ENCODE results near the gene MFF. TPM values are rescaled to one million over a fixed set of nuclear protein-coding genes. Genes with fewer than 3 reads are reported as not detected.
"Not testable (repeated sequence)": the region's sequence is repeated elsewhere in the genome, so short reads cannot be mapped to it uniquely, and the experiment has no call there.

Gene MFF
- total RNA-seq, 1 donor from 2014 or later, result 101 TPM

DNA sequence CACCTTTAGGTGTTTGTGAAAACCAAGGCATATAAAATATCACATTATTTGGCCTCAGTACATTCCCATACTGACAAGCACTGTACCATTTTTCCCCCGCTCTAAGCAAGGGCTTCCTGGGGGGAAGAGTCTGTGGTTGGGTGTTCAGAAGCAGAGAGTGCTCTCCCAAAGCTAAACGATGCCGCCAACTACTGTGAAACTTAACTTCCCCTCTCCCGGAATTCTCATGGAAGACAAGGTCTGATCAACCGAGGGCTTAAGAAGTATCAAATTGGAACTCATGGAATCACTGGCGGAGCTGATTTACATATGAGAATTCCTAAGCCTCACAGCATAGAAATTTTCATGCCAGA, 433 bp upstream of the MFF start:
- ATAC-seq (peak; percentile 39), DNase-seq (no peak)
- intact Hi-C loops (cut with micrococcal nuclease), result no loop called here

DNA sequence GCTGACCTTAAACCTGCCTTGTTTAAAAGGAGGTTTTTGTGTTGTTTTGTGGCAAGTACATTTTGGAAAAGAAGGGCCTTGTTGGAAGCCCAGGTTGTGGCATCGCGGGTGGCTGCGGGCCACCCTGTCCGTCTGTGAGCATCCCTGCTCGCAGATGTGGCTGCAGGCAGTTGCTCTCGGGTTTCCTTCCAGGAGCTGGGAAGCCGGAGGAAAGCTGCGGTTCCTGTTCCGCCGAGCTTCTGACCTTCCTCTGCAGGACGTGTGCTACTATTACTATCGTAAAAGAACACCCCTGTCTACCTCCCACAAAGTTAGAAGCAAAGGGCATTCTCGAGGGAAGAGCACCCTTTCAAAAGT, 766 bp downstream of the MFF start:
- intact Hi-C loops (cut with micrococcal nuclease), result no loop called here
- peak; percentile 33 for DNase-seq
- ATAC-seq, result peak; percentile 58

GRCh38 chr2:227326783-227327182, 1.7 kb downstream of the MFF start:
- ATAC-seq (no peak), DNase-seq (no peak)
- intact Hi-C loops (cut with micrococcal nuclease), result no loop called here

- DNase-seq (no peak), ATAC-seq (no peak)
- intact Hi-C loops (cut with micrococcal nuclease), result no loop called here
Observed at GRCh38 chr2:227335713-227336112, 10.7 kb downstream of the MFF start.

DNA sequence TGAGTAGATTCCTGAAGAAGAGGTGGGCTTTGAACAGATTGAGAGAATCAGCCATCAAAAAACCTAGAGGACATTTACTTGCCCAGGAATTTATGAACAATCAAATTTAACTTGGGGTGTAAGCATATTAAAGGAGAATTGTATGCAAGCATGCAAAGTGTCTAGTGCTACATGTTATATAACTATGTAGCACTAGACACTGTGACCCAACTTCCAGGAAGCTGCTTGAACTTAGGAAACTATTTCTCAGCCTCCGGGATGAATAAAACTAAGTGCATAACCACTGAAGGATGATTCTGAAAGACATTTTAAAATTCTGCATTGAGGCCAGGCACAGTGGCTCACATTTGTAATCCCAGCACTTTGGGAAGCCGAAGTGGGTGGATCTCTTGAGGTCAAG, 12.4 kb downstream of the MFF start:
- intact Hi-C loops (cut with micrococcal nuclease), result no loop called here
- ATAC-seq, result no peak
- no peak for DNase-seq

- intact Hi-C loops (cut with micrococcal nuclease), result no loop called here
- no peak for DNase-seq
- no peak for ATAC-seq
Observed at GRCh38 chr2:227339098-227339599, 14.1 kb downstream of the MFF start.

- intact Hi-C loops (cut with micrococcal nuclease), result no loop called here
- DNase-seq, result no peak
- ATAC-seq, result no peak
Observed at GRCh38 chr2:227340106-227340505, 15.1 kb downstream of the MFF start.

- intact Hi-C loops (cut with micrococcal nuclease), result no loop called here
- ATAC-seq, result no peak
- DNase-seq, result no peak
Observed at GRCh38 chr2:227341553-227341952, 16.5 kb downstream of the MFF start.

DNA sequence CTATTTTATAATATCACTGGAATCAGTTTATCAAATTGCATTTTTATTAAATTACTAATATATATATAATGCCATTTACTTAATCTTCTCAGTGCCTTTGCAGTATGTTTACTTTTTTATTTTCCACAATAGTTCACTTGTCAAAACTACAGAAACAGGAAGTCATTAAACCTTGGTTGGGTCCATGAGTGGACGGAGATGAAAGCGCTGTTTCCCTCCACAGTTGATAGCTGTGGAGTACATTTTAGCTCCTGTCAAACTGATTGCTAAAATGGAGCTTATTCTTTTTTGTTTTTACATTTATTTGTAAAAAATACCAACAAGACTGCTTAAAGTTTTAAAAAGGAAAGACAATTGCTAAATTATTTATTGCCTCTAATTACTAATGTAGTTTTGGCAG, 19.2 kb downstream of the MFF start:
- DNase-seq (no peak), ATAC-seq (no peak)
- intact Hi-C loops (cut with micrococcal nuclease), result no loop called here

DNA sequence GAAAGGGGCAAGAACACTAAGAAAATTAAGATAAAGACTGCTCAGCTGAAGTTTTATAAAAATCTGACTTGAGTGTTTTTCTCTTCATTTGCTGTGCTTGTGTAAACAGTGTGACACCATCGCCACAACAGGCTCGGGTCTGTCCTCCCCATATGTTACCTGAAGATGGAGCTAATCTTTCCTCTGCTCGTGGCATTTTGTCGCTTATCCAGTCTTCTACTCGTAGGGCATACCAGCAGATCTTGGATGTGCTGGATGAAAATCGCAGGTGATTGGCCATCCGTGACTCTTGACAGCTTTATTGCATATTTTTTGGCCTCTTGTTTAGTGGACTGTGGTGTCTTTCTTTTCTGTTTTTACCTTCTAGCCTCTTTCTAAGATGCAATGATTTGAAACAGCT, 22.1 kb downstream of the MFF start:
- ATAC-seq, result no peak
- intact Hi-C loops (cut with micrococcal nuclease), result no loop called here

GRCh38 chr2:227348324-227348723, 23.3 kb downstream of the MFF start:
- intact Hi-C loops (cut with micrococcal nuclease), result no loop called here
- no peak for DNase-seq
- ATAC-seq, result no peak

More for the DNA sequence above, 22.1 kb downstream of the MFF start:
- no peak for DNase-seq

GRCh38 chr2:227349989-227350612, 25.1 kb downstream of the MFF start:
- intact Hi-C loops (cut with micrococcal nuclease), result no loop called here
- ATAC-seq (no peak), DNase-seq (no peak)

- intact Hi-C loops (cut with micrococcal nuclease), result no loop called here
- ATAC-seq (no peak), DNase-seq (no peak)
Observed at GRCh38 chr2:227351639-227352038, 26.6 kb downstream of the MFF start.

DNA sequence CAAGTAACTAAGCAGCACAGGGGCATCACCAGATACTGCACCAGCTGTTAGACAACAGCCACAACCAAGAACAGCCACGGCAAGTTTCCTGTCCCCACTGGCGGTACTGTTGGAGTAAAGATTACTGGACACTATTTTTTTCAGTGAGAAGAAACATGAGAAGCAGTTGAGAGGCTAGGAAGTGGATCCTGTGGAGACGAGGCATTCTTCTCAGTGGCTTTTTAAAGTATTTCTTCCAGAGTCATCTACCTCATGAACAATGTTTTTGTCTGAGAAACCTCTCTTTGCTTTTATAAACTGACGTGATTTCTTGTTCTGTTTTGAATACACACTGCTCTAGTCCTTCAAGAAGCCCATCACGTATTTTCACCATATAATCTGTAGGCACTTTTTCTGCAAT, 35.3 kb downstream of the MFF start:
- DNase-seq (no peak), ATAC-seq (no peak)
- intact Hi-C loops (cut with micrococcal nuclease), result no loop called here

GRCh38 chr2:227363756-227364155, 38.7 kb downstream of the MFF start:
- ATAC-seq, result no peak
- intact Hi-C loops (cut with micrococcal nuclease), result no loop called here
- no peak for DNase-seq

GRCh38 chr2:227364585-227365263, 39.7 kb downstream of the MFF start:
- DNase-seq; ATAC-seq; intact Hi-C loops (cut with micrococcal nuclease): not testable (repeated sequence)

DNA sequence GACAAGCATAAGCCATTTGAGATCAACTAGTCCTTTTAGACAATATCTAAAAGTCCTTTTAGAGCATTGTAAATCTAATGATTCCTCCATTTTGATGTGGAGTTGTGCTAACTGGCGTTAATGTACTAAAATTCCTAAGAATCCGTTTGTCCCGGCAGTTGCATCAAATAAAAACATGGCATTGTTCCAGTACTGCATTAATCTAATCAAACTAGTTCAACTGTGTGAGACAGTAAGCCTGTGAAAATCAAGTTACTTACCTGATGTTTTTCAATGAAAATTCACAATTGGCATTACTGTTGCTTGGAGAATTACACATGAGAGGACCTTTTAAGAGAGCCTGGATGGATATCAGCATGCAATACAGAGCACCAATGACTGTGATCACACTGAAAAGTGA, 40.8 kb downstream of the MFF start:
- no peak for DNase-seq
- intact Hi-C loops (cut with micrococcal nuclease), result no loop called here

GRCh38 chr2:227366769-227367426, 41.8 kb downstream of the MFF start:
- intact Hi-C loops (cut with micrococcal nuclease), result no loop called here
- ATAC-seq, result peak; percentile 39
- DNase-seq, result no peak

More for the DNA sequence above, 40.8 kb downstream of the MFF start:
- no peak for ATAC-seq

- ATAC-seq, result no peak
- intact Hi-C loops (cut with micrococcal nuclease), result no loop called here
- DNase-seq, result no peak
Observed at GRCh38 chr2:227367427-227367795, 42.4 kb downstream of the MFF start.

- DNase-seq (no peak), ATAC-seq (no peak)
- intact Hi-C loops (cut with micrococcal nuclease), result no loop called here
Observed at GRCh38 chr2:227368574-227368973, 43.5 kb downstream of the MFF start.

GRCh38 chr2:227370092-227370491, 45.0 kb downstream of the MFF start:
- DNase-seq (no peak), ATAC-seq (no peak)
- intact Hi-C loops (cut with micrococcal nuclease), result no loop called here

All from left ventricle myocardium superior (tissue), 1 donor.